GM18909 (cell line): ENCODE results near the gene UBE2H.
"Not testable (repeated sequence)": the region's sequence is repeated elsewhere in the genome, so short reads cannot be mapped to it uniquely, and the experiment has no call there.

ENCODE experiments used
- ATAC-seq: cut with Tn5 transposase; IDR thresholded peaks from one replicate; pipeline ENCODE4 v1.9.1; 2021; ENCODE audit warnings: mild to moderate bottlenecking; ENCODE audit not compliant: unreplicated experiment, poor library complexity

The UBE2H gene

GRCh38 chr7:129952653-129953560, at the start of gene UBE2H:
TSS of gene UBE2H (minus strand) at chr7:129952960. CDS start at chr7:129952555, 405 bp downstream.
- peak; percentile 70 for ATAC-seq

- no peak for ATAC-seq
Observed at GRCh38 chr7:129998446-129998845, 45.7 kb upstream of the UBE2H start.

GRCh38 chr7:129997285-129997684, 44.5 kb upstream of the UBE2H start:
- ATAC-seq, result no peak

GRCh38 chr7:129993275-129993674, 40.5 kb upstream of the UBE2H start:
- ATAC-seq, result no peak

- ATAC-seq, result no peak
Observed at GRCh38 chr7:129990403-129991192, 37.8 kb upstream of the UBE2H start.

- ATAC-seq, result no peak
Observed at GRCh38 chr7:129989466-129989865, 36.7 kb upstream of the UBE2H start.

- ATAC-seq, result no peak
Observed at GRCh38 chr7:129986600-129986999, 33.8 kb upstream of the UBE2H start.

GRCh38 chr7:129980667-129981066, 27.9 kb upstream of the UBE2H start:
- no peak for ATAC-seq

- no peak for ATAC-seq
Observed at GRCh38 chr7:129975309-129975708, 22.5 kb upstream of the UBE2H start.

GRCh38 chr7:129970816-129971215, 18.1 kb upstream of the UBE2H start:
- ATAC-seq, result no peak

GRCh38 chr7:129969881-129970446, 17.2 kb upstream of the UBE2H start:
- no peak for ATAC-seq

- ATAC-seq, result no peak
Observed at GRCh38 chr7:129968592-129969383, 16.0 kb upstream of the UBE2H start.

GRCh38 chr7:129960204-129960475, 7.4 kb upstream of the UBE2H start:
- not testable (repeated sequence) for ATAC-seq

GRCh38 chr7:129959471-129960203, 6.9 kb upstream of the UBE2H start:
- ATAC-seq, result no peak

GRCh38 chr7:129958643-129959470, 6.1 kb upstream of the UBE2H start:
- no peak for ATAC-seq

GRCh38 chr7:129955993-129956543, 3.3 kb upstream of the UBE2H start:
- no peak for ATAC-seq

- peak; percentile 23 for ATAC-seq
Observed at GRCh38 chr7:129952086-129952652, 591 bp downstream of the UBE2H start.
